MCF 10A (cell line): ENCODE data around the gene PEF1. TPM values are rescaled to one million over a fixed set of nuclear protein-coding genes. Genes with fewer than 3 reads are reported as not detected.

Experiments
- BruUV-seq: library from RNA; stranded (reverse); fragments of 400-500 nt; replicated peaks from 2 replicates; lab custom pipeline; 2021; lab: Mats Ljungman, UMichigan
- CTCF ChIA-PET: fragments of 300-600 bp; sonication (Branson Sonifier 250); formaldehyde crosslinking; extraction: SDS; loops from one replicate; lab custom pipeline; 2021; ENCODE audit warnings: antibody characterized with exemption, inconsistent platforms; lab: Yijun Ruan, JAX
- POLR2A ChIA-PET: fragments of 300-600, 350-650 bp; sonication (Branson Sonifier 250); formaldehyde crosslinking; extraction: SDS; loops from one replicate; lab custom pipeline; 2020; ENCODE audit warnings: antibody characterized with exemption, inconsistent platforms; lab: Yijun Ruan, JAX
- DNase-seq: peaks from one replicate; pipeline ENCODE4 v3.0.0-alpha.2; 2018; ENCODE audit not compliant: unreplicated experiment
- H3K27ac Mint-ChIP-seq: one replicate; pipeline ENCODE4 v1.8.0; 2022; ENCODE audit warnings: mild to moderate bottlenecking, low read depth, mixed read lengths; ENCODE audit not compliant: unreplicated experiment
- H3K27me3 Mint-ChIP-seq: one replicate; pipeline ENCODE4 v1.8.0; 2022; ENCODE audit warnings: mixed read lengths; ENCODE audit not compliant: insufficient read depth, unreplicated experiment
- H3K36me3 Mint-ChIP-seq: one replicate; pipeline ENCODE4 v1.8.0; 2022; ENCODE audit warnings: mild to moderate bottlenecking, moderate library complexity, mixed read lengths; ENCODE audit not compliant: insufficient read depth, unreplicated experiment
- H3K4me1 Mint-ChIP-seq: one replicate; pipeline ENCODE4 v1.8.0; 2022; ENCODE audit warnings: mixed read lengths; ENCODE audit not compliant: insufficient read depth, unreplicated experiment
- H3K4me3 Mint-ChIP-seq: one replicate; pipeline ENCODE4 v1.8.0; 2022; ENCODE audit warnings: mild to moderate bottlenecking, moderate library complexity, mixed read lengths; ENCODE audit not compliant: unreplicated experiment
- H3K9me3 Mint-ChIP-seq: one replicate; pipeline ENCODE4 v1.8.0; 2022; ENCODE audit warnings: mixed read lengths; ENCODE audit not compliant: unreplicated experiment
- intact Hi-C: fragments of 100-400 bp; cut with micrococcal nuclease; formaldehyde crosslinking; loops from 2 replicates; pipeline ENCODE4 v1.14.1; 2022
- total RNA-seq: library from RNA; stranded (reverse); gene quantifications from 2 replicates; pipeline ENCODE4 v1.2.3, GENCODE V29; 2022
- TF ChIP-seq, protein P1 (sequence below): fragments of 200-600 bp; IDR thresholded peaks from one replicate; pipeline ENCODE4 v1.8.0; 2022; ENCODE audit warnings: antibody characterized with exemption, mild to moderate bottlenecking; ENCODE audit not compliant: unreplicated experiment

Gene PEF1
- total RNA-seq, 1 experiment from 2014 or later: 61.1 TPM

DNA sequence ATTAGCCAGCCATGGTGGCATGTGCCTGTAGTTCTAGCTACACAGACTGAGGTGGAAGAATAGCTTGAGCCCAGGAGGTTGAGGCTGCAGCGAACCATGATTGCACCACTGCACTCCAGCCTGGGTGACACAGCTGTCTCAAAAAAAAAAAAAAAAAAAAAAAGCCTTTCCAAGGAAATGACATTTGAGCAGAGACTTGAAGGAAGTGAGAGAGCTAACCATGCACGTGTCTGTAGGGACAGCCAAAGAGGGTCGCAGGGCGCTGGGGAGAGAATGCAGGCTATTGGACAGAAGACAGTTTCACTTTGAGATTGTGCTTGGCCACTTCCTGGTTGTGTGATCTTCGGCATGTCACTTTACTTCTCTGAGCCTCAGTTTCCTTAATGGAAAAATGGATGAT, 20.4 kb downstream of the PEF1 start:
- POLR2A ChIA-PET: interaction anchor here (0.5 to 11.4 kb wide), 3 partner anchors 9 to 42 kb away, joined by 3 to 207 read pairs (median 3); partner anchors contain the start of gene PEF1
- Mint-ChIP-seq H3K27ac (no peak overlapping the region), H3K4me3 (no peak overlapping the region), H3K36me3 (peaks cover under 1% of the 10 kb centered on the region), H3K9me3 (no peaks in the 10 kb centered on the region), H3K27me3 (peaks cover 5% of the 10 kb centered on the region), H3K4me1 (peaks cover 23% of the 10 kb centered on the region)
- DNase-seq: no peak
- CTCF ChIA-PET: interaction anchor here (1.5 kb wide), 1 partner anchor 76 kb away, joined by 4 read pairs; no protein-coding TSS in a partner anchor
- BruUV-seq: no TSS peak
- TF ChIP-seq, protein P1, sequence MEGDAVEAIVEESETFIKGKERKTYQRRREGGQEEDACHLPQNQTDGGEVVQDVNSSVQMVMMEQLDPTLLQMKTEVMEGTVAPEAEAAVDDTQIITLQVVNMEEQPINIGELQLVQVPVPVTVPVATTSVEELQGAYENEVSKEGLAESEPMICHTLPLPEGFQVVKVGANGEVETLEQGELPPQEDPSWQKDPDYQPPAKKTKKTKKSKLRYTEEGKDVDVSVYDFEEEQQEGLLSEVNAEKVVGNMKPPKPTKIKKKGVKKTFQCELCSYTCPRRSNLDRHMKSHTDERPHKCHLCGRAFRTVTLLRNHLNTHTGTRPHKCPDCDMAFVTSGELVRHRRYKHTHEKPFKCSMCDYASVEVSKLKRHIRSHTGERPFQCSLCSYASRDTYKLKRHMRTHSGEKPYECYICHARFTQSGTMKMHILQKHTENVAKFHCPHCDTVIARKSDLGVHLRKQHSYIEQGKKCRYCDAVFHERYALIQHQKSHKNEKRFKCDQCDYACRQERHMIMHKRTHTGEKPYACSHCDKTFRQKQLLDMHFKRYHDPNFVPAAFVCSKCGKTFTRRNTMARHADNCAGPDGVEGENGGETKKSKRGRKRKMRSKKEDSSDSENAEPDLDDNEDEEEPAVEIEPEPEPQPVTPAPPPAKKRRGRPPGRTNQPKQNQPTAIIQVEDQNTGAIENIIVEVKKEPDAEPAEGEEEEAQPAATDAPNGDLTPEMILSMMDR: no peak
- intact Hi-C loops: no loop called here

DNA sequence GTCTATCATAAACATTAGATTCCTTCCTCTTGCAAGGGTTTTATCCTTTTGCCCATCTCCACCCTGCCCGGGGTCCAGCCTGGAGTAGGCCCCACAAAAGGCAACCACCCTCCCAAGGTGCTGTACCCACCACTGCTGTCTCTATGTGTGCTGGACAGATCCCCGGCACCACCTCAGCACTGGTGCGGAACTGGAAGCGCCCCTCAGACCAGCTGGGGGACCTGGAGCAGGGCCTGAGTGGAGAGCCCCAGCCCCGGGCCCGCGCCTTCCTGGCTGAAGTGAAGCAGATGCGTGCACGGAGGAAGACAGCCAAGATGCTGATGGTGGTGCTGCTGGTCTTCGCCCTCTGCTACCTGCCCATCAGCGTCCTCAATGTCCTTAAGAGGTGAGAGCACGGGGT, 21.3 kb downstream of the PEF1 start:
- no TSS peak for BruUV-seq
- no peak for DNase-seq
- TF ChIP-seq, protein P1: no peak
- peaks cover 14% of the 10 kb centered on the region for H3K27me3 Mint-ChIP-seq
- H3K36me3 Mint-ChIP-seq: no peaks in the 10 kb centered on the region
- no peak overlapping the region for H3K4me3 Mint-ChIP-seq
- ChIA-PET CTCF (interaction anchor here (0.6 to 0.9 kb wide), 2 partner anchors 33 to 60 kb away, joined by 3 read pairs; no protein-coding TSS in a partner anchor), POLR2A (interaction anchor here (11.4 kb wide), 1 partner anchor 17 kb away, joined by 207 read pairs; the partner anchor contains the start of gene PEF1)
- intact Hi-C loops: no loop called here
- no peaks in the 10 kb centered on the region for H3K9me3 Mint-ChIP-seq
- peaks cover 21% of the 10 kb centered on the region for H3K4me1 Mint-ChIP-seq
- no peak overlapping the region for H3K27ac Mint-ChIP-seq

DNA sequence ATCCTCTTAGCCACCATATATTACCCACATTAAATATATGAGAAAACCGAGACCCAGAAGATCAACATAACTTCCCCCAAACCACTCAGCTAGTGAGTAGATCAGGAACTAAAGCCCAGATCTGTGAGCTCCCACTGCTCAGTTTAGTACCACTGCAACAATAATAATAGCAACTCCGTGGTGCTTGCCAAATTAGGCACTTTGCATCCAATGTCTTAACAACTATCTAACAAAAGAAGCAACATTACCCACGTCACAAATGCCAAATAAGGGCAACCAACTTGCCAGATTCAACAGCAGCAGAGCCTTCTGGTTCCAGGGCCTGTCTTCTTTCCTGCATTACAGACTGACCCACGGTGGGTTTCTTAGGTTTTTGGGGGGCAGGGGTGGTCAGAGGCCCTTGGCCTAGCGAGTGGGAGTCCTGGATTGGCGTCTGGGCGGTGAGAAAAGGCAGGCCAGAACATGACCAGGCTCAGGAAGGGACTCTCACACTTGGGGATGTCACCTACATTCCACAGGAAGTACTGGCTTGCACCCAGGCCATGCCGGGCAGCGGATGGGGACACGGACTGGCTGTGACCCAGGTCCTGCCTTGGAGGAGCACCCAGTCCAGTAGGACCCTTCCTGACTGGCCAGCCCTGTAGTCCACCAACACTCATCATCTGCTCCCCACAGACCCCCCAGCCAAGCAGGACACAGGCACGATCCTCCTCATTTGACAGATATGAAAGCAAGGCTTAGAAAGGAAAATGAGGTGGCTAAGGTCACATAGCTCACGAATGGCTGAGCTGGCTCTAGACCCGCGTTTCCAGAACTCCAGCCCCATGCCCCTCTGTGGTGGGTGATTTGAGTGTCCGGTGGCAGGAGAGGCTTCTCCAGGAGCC, 22.6 kb downstream of the PEF1 start:
- H3K4me3 Mint-ChIP-seq: no peak overlapping the region
- ChIA-PET CTCF (no interaction called here), POLR2A (interaction anchor here (0.6 to 11.4 kb wide), 4 partner anchors 17 to 191 kb away, joined by 3 to 207 read pairs (median 5); partner anchors contain the start of gene PEF1)
- peaks cover 11% of the 10 kb centered on the region for H3K4me1 Mint-ChIP-seq
- H3K27me3 Mint-ChIP-seq: peaks cover 22% of the 10 kb centered on the region
- H3K27ac Mint-ChIP-seq: no peak overlapping the region
- no peaks in the 10 kb centered on the region for H3K9me3 Mint-ChIP-seq
- DNase-seq: no peak
- TF ChIP-seq, protein P1: no peak
- no TSS peak for BruUV-seq
- H3K36me3 Mint-ChIP-seq: no peaks in the 10 kb centered on the region
- intact Hi-C loops: no loop called here

DNA sequence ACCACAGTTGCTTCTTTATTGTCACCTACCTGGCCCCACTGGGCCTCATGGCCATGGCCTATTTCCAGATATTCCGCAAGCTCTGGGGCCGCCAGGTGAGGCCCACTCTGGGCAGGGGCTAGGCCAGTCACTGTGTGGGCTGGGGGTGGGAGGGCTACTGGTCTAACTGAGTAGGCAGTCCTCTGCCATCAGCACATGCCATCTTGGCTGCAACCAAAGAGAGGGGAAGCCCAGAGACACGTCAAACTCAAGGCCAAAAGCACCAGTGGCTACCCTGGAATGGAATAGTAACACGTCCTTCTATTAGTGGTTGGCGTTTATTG, 23.2 kb downstream of the PEF1 start:
- TF ChIP-seq, protein P1: no peak
- no peak for DNase-seq
- BruUV-seq: no TSS peak
- intact Hi-C loops: no loop called here
- CTCF ChIA-PET: no interaction called here
- Mint-ChIP-seq H3K4me3 (no peak overlapping the region), H3K27ac (no peak overlapping the region), H3K27me3 (peaks cover 28% of the 10 kb centered on the region), H3K36me3 (no peaks in the 10 kb centered on the region), H3K4me1 (peaks cover 6% of the 10 kb centered on the region), H3K9me3 (no peaks in the 10 kb centered on the region)
- POLR2A ChIA-PET: interaction anchor here (0.7 to 2.3 kb wide), 2 partner anchors 18 to 192 kb away, joined by 3 to 7 read pairs; no protein-coding TSS in a partner anchor
